B cell (primary cell): ENCODE measurements around the gene SLC24A3. TPM values are rescaled to one million over a fixed set of nuclear protein-coding genes. Genes with fewer than 3 reads are reported as not detected.

ENCODE experiments used
- ATAC-seq: fragments of 200-7000 bp; cut with Tn5 transposase; one replicate; pipeline ENCODE4 v1.10.0; 2021; ENCODE audit warnings: low read depth, mild to moderate bottlenecking, moderate number of reproducible peaks, moderate library complexity
- CTCF ChIA-PET: fragments of 350-600 bp; sonication (Branson Sonifier 250); formaldehyde crosslinking; loops from one replicate; lab custom pipeline; 2021; ENCODE audit warnings: antibody characterized with exemption, inconsistent platforms; lab: Charles Lee
- POLR2A ChIA-PET: fragments of 350-600 bp; sonication (Branson Sonifier 250); formaldehyde crosslinking; loops from one replicate; lab custom pipeline; 2021; ENCODE audit warnings: antibody characterized with exemption; lab: Charles Lee
- DNase-seq: peaks from one replicate; pipeline ENCODE4 v3.0.0; 2013
- H2AFZ ChIP-seq: 2 replicates; pipeline ENCODE4 v1.6.1; 2012; ENCODE audit warnings: mild to moderate bottlenecking, low read depth, low read length; ENCODE audit not compliant: insufficient read depth, poor library complexity, severe bottlenecking
- H3K27ac ChIP-seq, 2 donors: 1 replicate in 1 of 2; 2 replicates in 1 of 2; pipeline ENCODE4 v1.5.1; 2012 to 2013; ENCODE audit warnings: low read length in 2 of 2, mild to moderate bottlenecking in 2 of 2, moderate library complexity in 1 of 2
- H3K27me3 ChIP-seq, 4 experiments: fragments of 200-600 bp in 1 of 4; sonication (generic) in 1 of 4; replicated peaks in 1 of 4; 1 replicate in 2 of 4; 2 replicates in 2 of 4; pipeline versions ENCODE4 v1.6.1 to v1.7.0; 2013 to 2016; ENCODE audit warnings: low read length in 3 of 4, mild to moderate bottlenecking in 2 of 4, mixed read lengths in 1 of 4, moderate library complexity in 1 of 4; ENCODE audit not compliant: insufficient read depth in 4 of 4, control insufficient read depth in 3 of 4; ENCODE audit errors: control extremely low read depth in 1 of 4
- H3K36me3 ChIP-seq, 2 experiments: replicated peaks in 1 of 2; 1 replicate in 1 of 2; 2 replicates in 1 of 2; pipeline versions ENCODE4 v1.6.1 to v1.7.1; 2013; ENCODE audit warnings: low read length in 1 of 2; ENCODE audit not compliant: insufficient read depth in 2 of 2, control insufficient read depth in 1 of 2; ENCODE audit errors: control extremely low read depth in 1 of 2, extremely low read depth in 1 of 2
- H3K4me1 ChIP-seq, 2 donors: fragments of 200-600 bp in 1 of 2; sonication (generic) in 1 of 2; 1 replicate in 1 of 2; 2 replicates in 1 of 2; pipeline versions ENCODE4 v1.5.1 to v1.6.1; 2013 to 2017; ENCODE audit warnings: low read length in 2 of 2; ENCODE audit not compliant: control insufficient read depth in 2 of 2, insufficient read depth in 2 of 2
- H3K4me2 ChIP-seq: replicated peaks from 2 replicates; pipeline ENCODE3; 2012; ENCODE audit warnings: mild to moderate bottlenecking, low read depth, low read length; ENCODE audit not compliant: poor library complexity, severe bottlenecking
- H3K4me3 ChIP-seq, 5 experiments: fragments of 200-600 bp in 1 of 5; sonication (generic) in 1 of 5; 1 replicate in 3 of 5; 2 replicates in 2 of 5; pipeline versions ENCODE4 v1.5.1 to v1.7.0; 2011 to 2016; ENCODE audit warnings: low read length in 4 of 5, mild to moderate bottlenecking in 4 of 5, low read depth in 2 of 5, control low read depth in 1 of 5, moderate library complexity in 1 of 5; ENCODE audit not compliant: insufficient read depth in 1 of 5; ENCODE audit errors: control extremely low read depth in 1 of 5, extremely low read depth in 1 of 5
- H3K79me2 ChIP-seq: fragments of 200-600 bp; sonication (generic); one replicate; pipeline ENCODE4 v1.6.0; 2016; ENCODE audit warnings: low read length; ENCODE audit not compliant: control insufficient read depth, insufficient read depth
- H3K9ac ChIP-seq: fragments of 200-600 bp; sonication (generic); 2 replicates; pipeline ENCODE4 v1.6.1; 2017; ENCODE audit warnings: mild to moderate bottlenecking, low read length, moderate library complexity
- H3K9me3 ChIP-seq, 3 donors: one replicate each; pipeline versions ENCODE4 v1.6.1 to v1.7.1; 2013; ENCODE audit warnings: low read length in 2 of 3; ENCODE audit not compliant: control insufficient read depth in 2 of 3, insufficient read depth in 1 of 3; ENCODE audit errors: control extremely low read depth in 1 of 3
- H4K20me1 ChIP-seq: 2 replicates; pipeline ENCODE4 v1.6.0; 2012; ENCODE audit warnings: mild to moderate bottlenecking, low read length; ENCODE audit not compliant: insufficient read depth, control insufficient read depth, poor library complexity, severe bottlenecking
- H3K27ac Mint-ChIP-seq: one replicate; pipeline ENCODE4 v1.8.0; 2021; ENCODE audit warnings: mixed read lengths
- H3K27me3 Mint-ChIP-seq: one replicate; pipeline ENCODE4 v1.8.0; 2021; ENCODE audit warnings: mixed read lengths
- H3K4me1 Mint-ChIP-seq: one replicate; pipeline ENCODE4 v1.8.0; 2021; ENCODE audit warnings: mixed read lengths
- H3K4me3 Mint-ChIP-seq: one replicate; pipeline ENCODE4 v1.8.0; 2021; ENCODE audit warnings: mixed read lengths
- H3K9me3 Mint-ChIP-seq: one replicate; pipeline ENCODE4 v1.8.0; 2022; ENCODE audit warnings: mixed read lengths; ENCODE audit not compliant: insufficient read depth
- EZH2 ChIP-seq: IDR thresholded peaks from 2 replicates; pipeline ENCODE4 v1.6.1; 2012; ENCODE audit warnings: borderline replicate concordance, low read depth, mild to moderate bottlenecking, moderate library complexity, low read length; ENCODE audit not compliant: insufficient read depth, poor library complexity, severe bottlenecking
- WGBS: methylation state at CpG from one replicate; pipeline ENCODE4 v1.1.5; 2013; ENCODE audit warnings: missing lambda C conversion rate; ENCODE audit not compliant: insufficient coverage; 5-methylcytosine and 5-hydroxymethylcytosine counted together
- intact Hi-C: fragments of 100-400 bp; cut with micrococcal nuclease; formaldehyde crosslinking; loops from one replicate; pipeline ENCODE4 v1.10.0; 2022
- polyA plus RNA-seq: library from polyadenylated mRNA; depleted of rRNA; stranded (reverse); fragments of >200 nt; gene quantifications from 2 replicates; pipeline ENCODE4 v1.2.3, GENCODE V29; 2012
- total RNA-seq, 2 donors: library from RNA; stranded (reverse); fragments of 120-200 nt in 1 of 2; gene quantifications; 1 replicate in 1 of 2; 2 replicates in 1 of 2; pipeline versions ENCODE4 v1.2.3 to v1.2.4, GENCODE V29; 2013 to 2022
- TF ChIP-seq, protein P1 (sequence below): fragments of 200-600 bp; IDR thresholded peaks from one replicate; pipeline ENCODE4 v1.8.0; 2022; ENCODE audit warnings: antibody characterized with exemption, mild to moderate bottlenecking

Gene SLC24A3
- total and polyA plus RNA-seq, 2 donors (not counting 1 experiment from before 2014, with no cell fraction given) = not detected

- no peaks in the 10 kb centered on the region for H3K36me3 ChIP-seq
- POLR2A ChIA-PET = no interaction called here
- TF ChIP-seq, protein P1, sequence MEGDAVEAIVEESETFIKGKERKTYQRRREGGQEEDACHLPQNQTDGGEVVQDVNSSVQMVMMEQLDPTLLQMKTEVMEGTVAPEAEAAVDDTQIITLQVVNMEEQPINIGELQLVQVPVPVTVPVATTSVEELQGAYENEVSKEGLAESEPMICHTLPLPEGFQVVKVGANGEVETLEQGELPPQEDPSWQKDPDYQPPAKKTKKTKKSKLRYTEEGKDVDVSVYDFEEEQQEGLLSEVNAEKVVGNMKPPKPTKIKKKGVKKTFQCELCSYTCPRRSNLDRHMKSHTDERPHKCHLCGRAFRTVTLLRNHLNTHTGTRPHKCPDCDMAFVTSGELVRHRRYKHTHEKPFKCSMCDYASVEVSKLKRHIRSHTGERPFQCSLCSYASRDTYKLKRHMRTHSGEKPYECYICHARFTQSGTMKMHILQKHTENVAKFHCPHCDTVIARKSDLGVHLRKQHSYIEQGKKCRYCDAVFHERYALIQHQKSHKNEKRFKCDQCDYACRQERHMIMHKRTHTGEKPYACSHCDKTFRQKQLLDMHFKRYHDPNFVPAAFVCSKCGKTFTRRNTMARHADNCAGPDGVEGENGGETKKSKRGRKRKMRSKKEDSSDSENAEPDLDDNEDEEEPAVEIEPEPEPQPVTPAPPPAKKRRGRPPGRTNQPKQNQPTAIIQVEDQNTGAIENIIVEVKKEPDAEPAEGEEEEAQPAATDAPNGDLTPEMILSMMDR = no peak
- no peak for TF ChIP-seq EZH2
- CTCF ChIA-PET = no interaction called here
- Mint-ChIP-seq H3K27ac (no peak overlapping the region), H3K4me1 (no peaks in the 10 kb centered on the region), H3K27me3 (no peaks in the 10 kb centered on the region), H3K9me3 (no peaks in the 10 kb centered on the region), H3K4me3 (no peak overlapping the region)
- no peaks in the 10 kb centered on the region for H3K4me1 ChIP-seq
- DNase-seq (no peak), ATAC-seq (no peak)
- no peak overlapping the region for H2AFZ ChIP-seq
- 0% methylated on average over 1 of the region's 2 CpGs for WGBS
- no peaks in the 10 kb centered on the region for H3K79me2 ChIP-seq
- no peak overlapping the region for H3K27ac ChIP-seq
- H3K9me3 ChIP-seq = no peaks in the 10 kb centered on the region
- no peak overlapping the region for H3K4me3 ChIP-seq
- H3K4me2 ChIP-seq = no peak overlapping the region
- H3K9ac ChIP-seq = no peak overlapping the region
- no peaks in the 10 kb centered on the region for H3K27me3 ChIP-seq
- intact Hi-C loops = no loop called here
- H4K20me1 ChIP-seq = no peaks in the 10 kb centered on the region
These were observed 270.3 kb downstream of the SLC24A3 start for GRCh38 chr20:19482726-19483125.

DNA sequence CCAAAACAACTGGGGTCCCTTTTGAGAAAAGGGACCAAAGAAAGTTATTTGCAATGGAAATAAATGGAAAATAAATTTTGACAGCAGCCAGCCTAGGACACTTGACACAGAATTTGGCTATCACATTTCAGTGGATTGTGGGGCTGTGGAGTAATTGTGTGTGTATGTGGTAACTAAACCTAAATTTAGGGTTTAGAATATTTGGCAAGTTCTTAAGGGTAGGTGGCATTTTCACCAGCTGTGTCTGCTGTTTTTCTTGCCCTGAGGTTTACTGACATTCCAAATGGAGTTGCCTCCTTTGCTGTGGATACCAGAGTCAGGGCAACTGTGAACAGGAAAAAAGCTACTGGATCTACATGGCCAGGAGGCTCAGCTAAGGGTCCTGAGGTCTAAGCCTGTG, 270.9 kb downstream of the SLC24A3 start:
- no peak overlapping the region for H3K27ac ChIP-seq
- ATAC-seq (no peak), DNase-seq (no peak)
- H2AFZ ChIP-seq = no peak overlapping the region
- no peaks in the 10 kb centered on the region for H3K36me3 ChIP-seq
- H3K4me2 ChIP-seq = no peak overlapping the region
- intact Hi-C loops = no loop called here
- TF ChIP-seq, protein P1 = no peak
- no peak for TF ChIP-seq EZH2
- no peaks in the 10 kb centered on the region for H3K4me1 ChIP-seq
- Mint-ChIP-seq H3K4me3 (no peak overlapping the region), H3K4me1 (no peaks in the 10 kb centered on the region), H3K27me3 (no peaks in the 10 kb centered on the region), H3K9me3 (no peaks in the 10 kb centered on the region), H3K27ac (no peak overlapping the region)
- no peak overlapping the region for H3K4me3 ChIP-seq
- POLR2A ChIA-PET = no interaction called here
- H3K79me2 ChIP-seq = no peaks in the 10 kb centered on the region
- H4K20me1 ChIP-seq = no peaks in the 10 kb centered on the region
- no peak overlapping the region for H3K9ac ChIP-seq
- no peaks in the 10 kb centered on the region for H3K27me3 ChIP-seq
- CTCF ChIA-PET = no interaction called here
- no peaks in the 10 kb centered on the region for H3K9me3 ChIP-seq
